NCI-H2227 treated with DMSO at 0.1 percent for 48 hours (cell line): ENCODE measurements around the gene CDY1B.
"Not testable (repeated sequence)": the region's sequence is repeated elsewhere in the genome, so short reads cannot be mapped to it uniquely, and the experiment has no call there.

Experiments
- DNase-seq: peaks from one replicate; lab custom pipeline; 2025; lab: John Stamatoyannopoulos, UW

The CDY1B gene

GRCh38 chrY:24047919-24048318, at the start of gene CDY1B:
TSS of gene CDY1B (minus strand) at chrY:24048019. CDS start at chrY:24047688, 331 bp downstream.
- DNase-seq = not testable (repeated sequence)

GRCh38 chrY:24049525-24049924, 1.7 kb upstream of the CDY1B start:
- not testable (repeated sequence) for DNase-seq

- not testable (repeated sequence) for DNase-seq
Observed at GRCh38 chrY:24043209-24043608, 4.6 kb downstream of the CDY1B start.

GRCh38 chrY:24039008-24039718, 8.7 kb downstream of the CDY1B start:
- DNase-seq = not testable (repeated sequence)

- not testable (repeated sequence) for DNase-seq
Observed at GRCh38 chrY:24026212-24027103, 21.4 kb downstream of the CDY1B start.
